Gastrocnemius medialis (tissue), 4 donors: ENCODE measurements around the gene DCPS. TPM values are rescaled to one million over a fixed set of nuclear protein-coding genes. Genes with fewer than 3 reads are reported as not detected.

Experiments used
- ATAC-seq, 2 donors: fragments of 150-250 bp; one replicate each; pipeline ENCODE4 v1.9.1; 2016
- DNase-seq, 2 donors: peaks; one replicate each; pipeline ENCODE4 v3.0.0-alpha.2; 2019
- H3K27ac ChIP-seq, 4 donors: fragments of 200-600 bp; sonication (generic); 1 replicate in 1 of 4; 2 replicates in 3 of 4; pipeline ENCODE4 v1.5.1; 2016 to 2018; ENCODE audit warnings: mild to moderate bottlenecking in 2 of 4, moderate library complexity in 1 of 4
- H3K27me3 ChIP-seq, 3 donors: fragments of 200-600 bp; sonication (generic) in 2 of 3; 1 replicate in 1 of 3; 2 replicates in 2 of 3; pipeline versions ENCODE4 v1.5.1 to v1.6.0; 2016 to 2019; ENCODE audit warnings: mild to moderate bottlenecking in 1 of 3, moderate library complexity in 1 of 3
- H3K36me3 ChIP-seq, 2 donors: fragments of 200-600 bp; sonication (generic) in 1 of 2; one replicate each; pipeline ENCODE4 v1.5.1; 2017 to 2018
- H3K4me1 ChIP-seq, 2 donors: fragments of 200-600 bp; sonication (generic) in 1 of 2; one replicate each; pipeline ENCODE4 v1.5.1; 2016 to 2017; ENCODE audit warnings: mild to moderate bottlenecking in 2 of 2
- H3K4me3 ChIP-seq, 4 donors: fragments of 200-600 bp; sonication (generic) in 3 of 4; 1 replicate in 1 of 4; 2 replicates in 3 of 4; pipeline ENCODE4 v1.5.1; 2016 to 2019; ENCODE audit warnings: mild to moderate bottlenecking in 2 of 4
- H3K9me3 ChIP-seq, 3 donors: fragments of 200-600 bp; sonication (generic) in 2 of 3; 1 replicate in 1 of 3; 2 replicates in 2 of 3; pipeline ENCODE4 v1.5.1; 2016 to 2019
- POLR2A ChIP-seq, 2 donors: fragments of 450-650 bp; IDR thresholded peaks; one replicate each; pipeline ENCODE4 v1.6.1; 2017; ENCODE audit warnings: antibody characterized with exemption in 2 of 2, mild to moderate bottlenecking in 2 of 2, moderate library complexity in 2 of 2
- in situ Hi-C, 4 donors: fragments of 200-750 bp; cut with MboI; loops; one replicate each; pipeline versions ENCODE4 v1.15.0 to v1.8.0; 2017; ENCODE audit warnings: low sequenced_read_pairs in 4 of 4
- intact Hi-C: fragments of 100-400 bp; cut with DNase I; formaldehyde crosslinking; loops from one replicate; pipeline ENCODE4 v1.15.1; 2023; ENCODE audit warnings: low total_unique reads
- total RNA-seq, 4 donors: library from RNA; depleted of rRNA; stranded (reverse); fragments of >200 nt; gene quantifications; one replicate each; pipeline versions ENCODE4 v1.1.0 to v1.2.3, GENCODE V29; 2016
- TF ChIP-seq, protein P1 (sequence below), 5 experiments: fragments of 450-650 bp in 3 of 5; fragments of 200-600 bp in 2 of 5; sonication (generic) in 2 of 5; IDR thresholded peaks in 4 of 5; conservative IDR thresholded peaks in 1 of 5; 1 replicate in 4 of 5; 2 replicates in 1 of 5; pipeline ENCODE4 v1.5.1; 2016 to 2019; ENCODE audit warnings: antibody characterized with exemption in 5 of 5, mild to moderate bottlenecking in 3 of 5, moderate library complexity in 3 of 5

Gene DCPS
- total RNA-seq, 4 donors from 2014 or later = 9.8 to 23.1 (median 11.5) TPM

DNA sequence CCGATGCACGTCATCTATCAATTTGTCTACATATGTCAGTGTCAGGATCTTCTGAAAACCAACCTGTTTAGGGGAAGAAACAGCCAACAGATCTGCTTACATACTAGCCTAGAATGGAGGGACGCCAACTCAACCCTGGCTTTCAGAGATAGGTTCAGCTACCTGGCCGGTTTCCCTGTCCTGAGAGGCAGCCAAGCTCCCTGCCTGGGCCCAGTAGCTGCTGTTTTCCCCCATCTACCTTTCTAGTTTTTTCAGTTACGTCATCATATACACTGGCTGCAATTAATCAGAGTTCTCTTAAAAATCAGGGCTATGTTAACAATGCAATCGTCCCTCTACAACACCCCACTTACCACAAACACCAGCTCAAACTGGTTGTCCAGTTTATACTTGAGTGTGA is 36.2 kb upstream of the DCPS start:
- H3K36me3 ChIP-seq = peaks cover 0 to 53% of the 10 kb centered on the region in 2 donors
- in situ Hi-C loops = loop anchor here in 1 of 4 donors (5.0 kb wide), 1 partner anchor 55 kb away; the partner anchor contains the start of genes FAM118B and RPUSD4
- ATAC-seq = peak in 1 of 2 donors; percentile 31

DNA sequence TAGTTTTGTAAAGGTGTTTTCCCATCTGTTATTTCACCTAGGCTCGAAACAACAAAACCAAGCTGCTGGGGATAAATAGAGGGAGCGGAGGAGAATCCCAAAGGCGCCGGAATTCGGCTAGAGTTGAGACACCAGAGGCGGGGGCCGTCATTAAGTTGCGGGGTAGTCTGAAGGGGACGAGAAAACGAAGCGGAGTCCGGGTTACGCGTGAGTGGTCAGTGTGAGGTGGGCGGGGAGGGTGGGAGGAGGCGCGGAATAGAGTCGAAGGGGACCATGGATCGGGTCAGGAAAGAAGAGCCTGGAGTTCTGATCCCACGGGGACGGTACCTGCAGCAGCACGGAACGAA is 35.5 kb upstream of the DCPS start:
- DNase-seq (no peak), ATAC-seq (peak; percentile 38 to 39)
- peak overlapping the region; percentile 87 to 96 (median 91) for H3K27ac ChIP-seq
- in situ Hi-C loops (loop anchor here in 1 of 4 donors (5.0 kb wide), 1 partner anchor 56 kb away; the partner anchor contains the start of genes FAM118B and RPUSD4), intact Hi-C loops (loop anchor here (1.0 to 5.0 kb wide), 4 partner anchors 15 to 206 kb away; partner anchors contain the start of genes CDON, FAM118B, RPUSD4 and TIRAP)
- H3K27me3 ChIP-seq = no peaks in the 10 kb centered on the region
- H3K4me3 ChIP-seq = peak overlapping the region; percentile 82 to 99 (median 88)
- no peaks in the 10 kb centered on the region for H3K9me3 ChIP-seq
- peaks cover 0 to 53% of the 10 kb centered on the region in 2 donors for H3K36me3 ChIP-seq
- peaks cover 22% of the 10 kb centered on the region in 2 donors for H3K4me1 ChIP-seq
- no peak for TF ChIP-seq POLR2A (IDR thresholded peaks at IDR 0.05)
- TF ChIP-seq, protein P1, sequence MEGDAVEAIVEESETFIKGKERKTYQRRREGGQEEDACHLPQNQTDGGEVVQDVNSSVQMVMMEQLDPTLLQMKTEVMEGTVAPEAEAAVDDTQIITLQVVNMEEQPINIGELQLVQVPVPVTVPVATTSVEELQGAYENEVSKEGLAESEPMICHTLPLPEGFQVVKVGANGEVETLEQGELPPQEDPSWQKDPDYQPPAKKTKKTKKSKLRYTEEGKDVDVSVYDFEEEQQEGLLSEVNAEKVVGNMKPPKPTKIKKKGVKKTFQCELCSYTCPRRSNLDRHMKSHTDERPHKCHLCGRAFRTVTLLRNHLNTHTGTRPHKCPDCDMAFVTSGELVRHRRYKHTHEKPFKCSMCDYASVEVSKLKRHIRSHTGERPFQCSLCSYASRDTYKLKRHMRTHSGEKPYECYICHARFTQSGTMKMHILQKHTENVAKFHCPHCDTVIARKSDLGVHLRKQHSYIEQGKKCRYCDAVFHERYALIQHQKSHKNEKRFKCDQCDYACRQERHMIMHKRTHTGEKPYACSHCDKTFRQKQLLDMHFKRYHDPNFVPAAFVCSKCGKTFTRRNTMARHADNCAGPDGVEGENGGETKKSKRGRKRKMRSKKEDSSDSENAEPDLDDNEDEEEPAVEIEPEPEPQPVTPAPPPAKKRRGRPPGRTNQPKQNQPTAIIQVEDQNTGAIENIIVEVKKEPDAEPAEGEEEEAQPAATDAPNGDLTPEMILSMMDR (IDR thresholded peaks at IDR 0.05 in 4 of 5, conservative IDR thresholded peaks at IDR 0.05 in 1 of 5) = no peak

More for the DNA sequence above, 36.2 kb upstream of the DCPS start:
- DNase-seq = peak; percentile 44 to 77
- intact Hi-C loops = loop anchor here (1.0 to 5.0 kb wide), 4 partner anchors 16 to 205 kb away; partner anchors contain the start of genes CDON, FAM118B, RPUSD4 and TIRAP
- Histone ChIP-seq H3K27me3 (no peaks in the 10 kb centered on the region), H3K4me1 (peaks cover 22% of the 10 kb centered on the region in 2 donors), H3K4me3 (peak overlapping the region; percentile 82 to 99 (median 88)), H3K27ac (peak overlapping the region; percentile 87 to 96 (median 91)), H3K9me3 (no peaks in the 10 kb centered on the region)
- TF ChIP-seq, protein P1 (IDR thresholded peaks at IDR 0.05 in 4 of 5, conservative IDR thresholded peaks at IDR 0.05 in 1 of 5) = no peak

DNA sequence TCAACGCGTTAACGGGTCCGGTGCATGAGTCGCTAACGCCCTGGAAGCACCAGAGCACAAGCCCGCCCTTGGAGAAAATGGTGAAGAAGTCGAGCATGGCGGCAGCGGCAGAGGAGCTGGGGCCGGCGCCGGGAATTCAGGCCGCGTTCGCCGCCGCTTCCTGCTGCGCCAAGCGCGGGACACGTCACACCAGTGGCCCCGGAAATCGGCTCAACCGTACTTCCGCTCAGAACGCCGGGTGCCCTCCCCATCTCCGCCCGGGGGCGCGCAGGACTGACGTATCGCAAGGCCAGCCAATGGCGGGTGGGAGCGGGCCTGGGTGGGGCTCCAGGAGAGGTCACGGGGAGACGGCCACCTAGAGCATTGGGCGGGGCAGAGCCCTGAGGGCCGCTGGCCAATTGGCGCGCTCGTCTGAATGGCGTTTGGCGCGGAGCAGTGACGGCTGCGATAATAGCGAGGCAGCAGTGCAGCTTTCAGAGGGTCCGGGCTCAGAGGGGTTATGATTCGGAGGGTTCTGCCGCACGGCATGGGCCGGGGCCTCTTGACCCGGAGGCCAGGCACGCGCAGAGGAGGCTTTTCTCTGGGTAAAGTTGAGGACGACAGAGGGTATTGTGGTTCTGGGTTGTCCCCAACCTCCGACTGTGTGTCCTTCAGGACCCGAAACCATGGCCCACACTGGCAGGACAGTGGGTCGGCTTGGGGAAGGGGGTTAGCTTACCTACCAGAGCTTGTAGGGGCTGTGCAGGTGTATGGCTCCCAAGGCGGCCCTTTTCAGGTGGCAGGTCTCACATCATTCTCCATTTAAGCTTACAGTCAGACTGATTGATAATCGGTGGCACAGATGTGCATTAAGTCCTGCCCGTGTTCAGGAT is 34.9 kb upstream of the DCPS start, which contains the start of the genes FOXRED1 and SRPRA:
FOXRED1 (plus strand) TSS at position 447 of the 872 bp plus-strand sequence; CDS start at position 500, 53 bp downstream.
SRPRA (minus strand) TSS at position 188 of the 872 bp plus-strand sequence; CDS start at position 97, 91 bp downstream.
- DNase-seq = peak; percentile 99 to 100
- TF ChIP-seq, protein P1 (IDR thresholded peaks at IDR 0.05 in 4 of 5, conservative IDR thresholded peaks at IDR 0.05 in 1 of 5) = peak in 1 of 5 experiments; percentile 8
- peak; percentile 76 to 86 for TF ChIP-seq POLR2A (IDR thresholded peaks at IDR 0.05)
- Histone ChIP-seq H3K27ac (peak within 1 kb of the TSS; percentile 87 to 96 (median 91)), H3K9me3 (no peaks in the 10 kb centered on the region), H3K27me3 (no peaks in the 10 kb centered on the region), H3K36me3 (peaks cover 0 to 53% of the 10 kb centered on the region in 2 donors), H3K4me3 (peak within 1 kb of the TSS; percentile 82 to 99 (median 88)), H3K4me1 (peaks cover 22% of the 10 kb centered on the region in 2 donors)
- intact Hi-C loops = loop anchor here (1.0 to 5.0 kb wide), 4 partner anchors 14 to 206 kb away; partner anchors contain the start of genes CDON, FAM118B, RPUSD4 and TIRAP
- peak; percentile 91 to 94 for ATAC-seq
- in situ Hi-C loops = loop anchor here in 1 of 4 donors (5.0 kb wide), 1 partner anchor 57 kb away; the partner anchor contains the start of genes FAM118B and RPUSD4

DNA sequence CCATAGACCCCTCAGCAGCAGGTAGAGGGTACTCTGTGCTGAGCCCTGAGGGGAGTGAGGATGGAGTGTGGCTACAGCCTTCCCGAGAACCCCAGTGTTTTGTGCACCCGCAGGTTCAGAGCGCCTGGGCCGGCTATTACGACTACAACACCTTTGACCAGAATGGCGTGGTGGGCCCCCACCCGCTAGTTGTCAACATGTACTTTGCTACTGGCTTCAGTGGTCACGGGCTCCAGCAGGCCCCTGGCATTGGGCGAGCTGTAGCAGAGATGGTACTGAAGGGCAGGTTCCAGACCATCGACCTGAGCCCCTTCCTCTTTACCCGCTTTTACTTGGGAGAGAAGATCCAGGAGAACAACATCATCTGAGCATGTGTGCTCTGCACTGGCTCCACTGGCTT is 26.5 kb upstream of the DCPS start:
- intact Hi-C loops (no loop called here), in situ Hi-C loops (loop anchor here in 1 of 4 donors (10.0 kb wide), 1 partner anchor 63 kb away; the partner anchor contains the start of genes FAM118B and RPUSD4)

More for the DNA sequence above, 26.5 kb upstream of the DCPS start:
- no peaks in the 10 kb centered on the region for H3K27me3 ChIP-seq
- DNase-seq (no peak), ATAC-seq (no peak)
- no peak overlapping the region for H3K27ac ChIP-seq
- H3K9me3 ChIP-seq = no peaks in the 10 kb centered on the region
- TF ChIP-seq, protein P1 (IDR thresholded peaks at IDR 0.05 in 4 of 5, conservative IDR thresholded peaks at IDR 0.05 in 1 of 5) = no peak
- TF ChIP-seq POLR2A (IDR thresholded peaks at IDR 0.05) = no peak
- peaks cover 6 to 7% of the 10 kb centered on the region in 2 donors for H3K4me1 ChIP-seq
- peaks cover 0 to 47% of the 10 kb centered on the region in 2 donors for H3K36me3 ChIP-seq
- no peak overlapping the region for H3K4me3 ChIP-seq
